Liver (tissue), 9 donors: ENCODE data around the gene MRPL37. TPM values are rescaled to one million over a fixed set of nuclear protein-coding genes. Genes with fewer than 3 reads are reported as not detected.

Experiments used
- DNase-seq: peaks from one replicate; pipeline ENCODE4 v3.0.0-alpha.2; 2017; ENCODE audit warnings: low spot score
- H3K27ac ChIP-seq, 2 donors: one replicate each; pipeline ENCODE4 v1.7.0; 2013; ENCODE audit warnings: inconsistent platforms in 2 of 2, low read length in 2 of 2, control low read depth in 1 of 2, low read depth in 1 of 2, mild to moderate bottlenecking in 1 of 2
- H3K27me3 ChIP-seq, 4 donors: one replicate each; pipeline versions ENCODE4 v1.6.1 to v1.7.0; 2013; ENCODE audit warnings: low read length in 3 of 4, inconsistent platforms in 1 of 4, mild to moderate bottlenecking in 1 of 4, moderate library complexity in 1 of 4; ENCODE audit not compliant: control insufficient read depth in 4 of 4, insufficient read depth in 4 of 4
- H3K36me3 ChIP-seq, 4 donors: one replicate each; pipeline versions ENCODE4 v1.6.1 to v1.7.0; 2013; ENCODE audit warnings: low read length in 3 of 4, mild to moderate bottlenecking in 3 of 4, low read depth in 1 of 4, moderate library complexity in 1 of 4; ENCODE audit not compliant: control insufficient read depth in 4 of 4, insufficient read depth in 3 of 4
- H3K4me1 ChIP-seq, 4 donors: one replicate each; pipeline versions ENCODE4 v1.6.1 to v1.7.0; 2013; ENCODE audit warnings: low read length in 3 of 4, mild to moderate bottlenecking in 3 of 4, moderate library complexity in 1 of 4; ENCODE audit not compliant: control insufficient read depth in 4 of 4, insufficient read depth in 4 of 4
- H3K4me3 ChIP-seq, 3 donors: one replicate each; pipeline versions ENCODE4 v1.6.1 to v1.7.0; 2013; ENCODE audit warnings: low read length in 3 of 3, control low read depth in 1 of 3, low read depth in 1 of 3, mild to moderate bottlenecking in 1 of 3
- H3K9ac ChIP-seq, 2 donors: one replicate each; pipeline ENCODE4 v1.7.0; 2013; ENCODE audit warnings: low read length in 2 of 2, mild to moderate bottlenecking in 2 of 2, moderate library complexity in 2 of 2, control low read depth in 1 of 2, low read depth in 1 of 2
- H3K9me3 ChIP-seq, 4 donors: one replicate each; pipeline versions ENCODE4 v1.6.1 to v1.7.0; 2013; ENCODE audit warnings: low read length in 3 of 4; ENCODE audit not compliant: control insufficient read depth in 4 of 4
- EGR1 ChIP-seq, 2 donors: IDR thresholded peaks; 2 replicates each; pipeline ENCODE4 v1.6.1; 2016 to 2018; ENCODE audit warnings: antibody characterized with exemption in 2 of 2, low read depth in 2 of 2
- FOXA1 ChIP-seq: IDR thresholded peaks from 2 replicates; pipeline ENCODE4 v1.6.1; 2016; ENCODE audit warnings: antibody characterized with exemption
- FOXA2 ChIP-seq: IDR thresholded peaks from 2 replicates; pipeline ENCODE4 v1.6.1; 2016; ENCODE audit warnings: antibody characterized with exemption
- GABPA ChIP-seq, 2 donors: IDR thresholded peaks in 1 of 2; conservative IDR thresholded peaks in 1 of 2; 2 replicates each; pipeline ENCODE4 v1.6.1; 2016; ENCODE audit warnings: antibody characterized with exemption in 2 of 2, mild to moderate bottlenecking in 1 of 2, moderate library complexity in 1 of 2
- HNF4A ChIP-seq, 2 donors: conservative IDR thresholded peaks; 2 replicates each; pipeline ENCODE4 v1.6.1; 2016; ENCODE audit warnings: antibody characterized with exemption in 2 of 2, mild to moderate bottlenecking in 2 of 2
- HNF4G ChIP-seq: IDR thresholded peaks from 2 replicates; pipeline ENCODE4 v1.6.1; 2016; ENCODE audit warnings: antibody characterized with exemption
- JUND ChIP-seq, 2 donors: IDR thresholded peaks; 2 replicates each; pipeline ENCODE4 v1.6.1; 2016; ENCODE audit warnings: antibody characterized with exemption in 2 of 2
- NR2F2 ChIP-seq: IDR thresholded peaks from 2 replicates; pipeline ENCODE4 v1.6.1; 2016; ENCODE audit warnings: antibody characterized with exemption
- RAD21 ChIP-seq, 2 donors: IDR thresholded peaks; 2 replicates each; pipeline ENCODE4 v1.6.1; 2016; ENCODE audit warnings: antibody characterized with exemption in 2 of 2, mild to moderate bottlenecking in 2 of 2
- RXRA ChIP-seq, 2 donors: IDR thresholded peaks; 2 replicates each; pipeline ENCODE4 v1.6.1; 2017 to 2018; ENCODE audit warnings: antibody characterized with exemption in 2 of 2, mild to moderate bottlenecking in 1 of 2
- SP1 ChIP-seq: IDR thresholded peaks from 2 replicates; pipeline ENCODE4 v1.6.1; 2018; ENCODE audit warnings: antibody characterized with exemption, mild to moderate bottlenecking
- TAF1 ChIP-seq: conservative IDR thresholded peaks from 2 replicates; pipeline ENCODE4 v1.6.1; 2016; ENCODE audit warnings: antibody characterized with exemption, mild to moderate bottlenecking
- YY1 ChIP-seq: IDR thresholded peaks from 2 replicates; pipeline ENCODE4 v1.6.1; 2016; ENCODE audit warnings: antibody characterized with exemption, mild to moderate bottlenecking
- WGBS: extraction: QIAGEN DNeasy Blood & Tissue Kit; methylation state at CpG from one replicate; pipeline ENCODE4 v1.1.7; 2013; 5-methylcytosine and 5-hydroxymethylcytosine counted together
- polyA plus RNA-seq, 2 donors: library from polyadenylated mRNA; stranded (reverse) in 1 of 2; unstranded in 1 of 2; fragments of 200-250 nt in 1 of 2; fragments of >200 nt in 1 of 2; fragmentation: Nextera tagmentation in 1 of 2; extraction: Ambion mirVana in 1 of 2; gene quantifications; one replicate each; pipeline versions ENCODE4 v1.2.1 to v1.2.3, GENCODE V29; 2013 to 2015
- total RNA-seq, 2 donors: library from RNA; depleted of rRNA; stranded (reverse); fragments of >200 nt; gene quantifications; one replicate each; pipeline ENCODE4 v1.2.3, GENCODE V29; 2014
- TF ChIP-seq, protein P1 (sequence below): IDR thresholded peaks from 2 replicates; pipeline ENCODE4 v1.6.1; 2016; ENCODE audit warnings: antibody characterized with exemption, mild to moderate bottlenecking
- TF ChIP-seq, protein P2 (sequence below): IDR thresholded peaks from 2 replicates; pipeline ENCODE4 v1.6.1; 2016; ENCODE audit warnings: antibody characterized with exemption
- TF ChIP-seq, protein P3 (sequence below): IDR thresholded peaks from 2 replicates; pipeline ENCODE4 v1.6.1; 2016; ENCODE audit warnings: antibody characterized with exemption
- TF ChIP-seq, protein P4 (sequence below): IDR thresholded peaks from 2 replicates; pipeline ENCODE4 v1.6.1; 2016; ENCODE audit warnings: antibody characterized with exemption
- donor health status: healthy.
- donor health status: healthy.
- donor health status: healthy.
- donor health status: healthy.
- donor health status: healthy.

MRPL37 gene
- total and polyA plus RNA-seq, 4 donors = 34.7 to 114 (median 69.2) TPM

DNA sequence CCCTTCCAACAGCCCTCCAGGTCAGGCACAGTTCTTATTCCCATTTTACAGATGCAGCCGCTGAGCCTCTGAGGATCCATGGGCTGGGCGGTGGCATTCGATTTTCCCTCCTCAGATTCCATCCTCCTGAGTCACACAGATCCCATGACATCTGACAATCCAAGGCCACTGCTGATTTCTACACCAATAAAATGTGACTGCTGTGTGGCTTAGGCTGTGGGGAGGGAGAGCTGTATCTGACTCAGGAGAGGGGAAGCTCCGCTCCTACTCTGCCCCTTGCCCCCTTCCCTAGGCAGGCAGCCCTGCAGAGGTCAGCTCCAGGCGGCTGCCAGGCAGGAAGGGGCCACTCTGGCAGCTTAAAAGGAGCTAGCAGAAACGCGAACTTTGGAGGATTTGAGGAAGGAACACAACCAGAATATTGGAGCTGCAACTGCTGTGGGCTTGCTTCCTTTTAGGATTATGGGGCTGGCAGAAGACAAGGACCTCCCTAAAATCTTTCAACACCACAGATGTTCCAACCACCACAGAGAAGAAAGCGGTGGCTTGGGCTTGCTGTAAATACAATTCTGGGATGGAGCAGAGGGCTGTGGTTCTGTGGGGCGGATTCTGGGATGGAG, 50.0 kb downstream of the MRPL37 start:
- 81% methylated on average over 9 of the region's 9 CpGs for WGBS
- H3K4me3 ChIP-seq = no peak overlapping the region
- no peaks in the 10 kb centered on the region for H3K27me3 ChIP-seq
- no peak for DNase-seq
- peaks cover 0 to 33% (median 4%) of the 10 kb centered on the region in 4 donors for H3K36me3 ChIP-seq
- H3K9me3 ChIP-seq = no peaks in the 10 kb centered on the region
- H3K27ac ChIP-seq = no peak overlapping the region
- TF ChIP-seq RXRA (IDR thresholded peaks at IDR 0.05) (no peak), NR2F2 (no peak), YY1 (no peak), TAF1 (no peak), JUND (IDR thresholded peaks at IDR 0.05) (no peak), FOXA2 (no peak), HNF4G (no peak)
- TF ChIP-seq, protein P1, sequence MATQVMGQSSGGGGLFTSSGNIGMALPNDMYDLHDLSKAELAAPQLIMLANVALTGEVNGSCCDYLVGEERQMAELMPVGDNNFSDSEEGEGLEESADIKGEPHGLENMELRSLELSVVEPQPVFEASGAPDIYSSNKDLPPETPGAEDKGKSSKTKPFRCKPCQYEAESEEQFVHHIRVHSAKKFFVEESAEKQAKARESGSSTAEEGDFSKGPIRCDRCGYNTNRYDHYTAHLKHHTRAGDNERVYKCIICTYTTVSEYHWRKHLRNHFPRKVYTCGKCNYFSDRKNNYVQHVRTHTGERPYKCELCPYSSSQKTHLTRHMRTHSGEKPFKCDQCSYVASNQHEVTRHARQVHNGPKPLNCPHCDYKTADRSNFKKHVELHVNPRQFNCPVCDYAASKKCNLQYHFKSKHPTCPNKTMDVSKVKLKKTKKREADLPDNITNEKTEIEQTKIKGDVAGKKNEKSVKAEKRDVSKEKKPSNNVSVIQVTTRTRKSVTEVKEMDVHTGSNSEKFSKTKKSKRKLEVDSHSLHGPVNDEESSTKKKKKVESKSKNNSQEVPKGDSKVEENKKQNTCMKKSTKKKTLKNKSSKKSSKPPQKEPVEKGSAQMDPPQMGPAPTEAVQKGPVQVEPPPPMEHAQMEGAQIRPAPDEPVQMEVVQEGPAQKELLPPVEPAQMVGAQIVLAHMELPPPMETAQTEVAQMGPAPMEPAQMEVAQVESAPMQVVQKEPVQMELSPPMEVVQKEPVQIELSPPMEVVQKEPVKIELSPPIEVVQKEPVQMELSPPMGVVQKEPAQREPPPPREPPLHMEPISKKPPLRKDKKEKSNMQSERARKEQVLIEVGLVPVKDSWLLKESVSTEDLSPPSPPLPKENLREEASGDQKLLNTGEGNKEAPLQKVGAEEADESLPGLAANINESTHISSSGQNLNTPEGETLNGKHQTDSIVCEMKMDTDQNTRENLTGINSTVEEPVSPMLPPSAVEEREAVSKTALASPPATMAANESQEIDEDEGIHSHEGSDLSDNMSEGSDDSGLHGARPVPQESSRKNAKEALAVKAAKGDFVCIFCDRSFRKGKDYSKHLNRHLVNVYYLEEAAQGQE = no peak
- TF ChIP-seq, protein P2, sequence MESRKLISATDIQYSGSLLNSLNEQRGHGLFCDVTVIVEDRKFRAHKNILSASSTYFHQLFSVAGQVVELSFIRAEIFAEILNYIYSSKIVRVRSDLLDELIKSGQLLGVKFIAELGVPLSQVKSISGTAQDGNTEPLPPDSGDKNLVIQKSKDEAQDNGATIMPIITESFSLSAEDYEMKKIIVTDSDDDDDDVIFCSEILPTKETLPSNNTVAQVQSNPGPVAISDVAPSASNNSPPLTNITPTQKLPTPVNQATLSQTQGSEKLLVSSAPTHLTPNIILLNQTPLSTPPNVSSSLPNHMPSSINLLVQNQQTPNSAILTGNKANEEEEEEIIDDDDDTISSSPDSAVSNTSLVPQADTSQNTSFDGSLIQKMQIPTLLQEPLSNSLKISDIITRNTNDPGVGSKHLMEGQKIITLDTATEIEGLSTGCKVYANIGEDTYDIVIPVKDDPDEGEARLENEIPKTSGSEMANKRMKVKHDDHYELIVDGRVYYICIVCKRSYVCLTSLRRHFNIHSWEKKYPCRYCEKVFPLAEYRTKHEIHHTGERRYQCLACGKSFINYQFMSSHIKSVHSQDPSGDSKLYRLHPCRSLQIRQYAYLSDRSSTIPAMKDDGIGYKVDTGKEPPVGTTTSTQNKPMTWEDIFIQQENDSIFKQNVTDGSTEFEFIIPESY = no peak
- no peaks in the 10 kb centered on the region for H3K4me1 ChIP-seq
- H3K9ac ChIP-seq = no peak overlapping the region

DNA sequence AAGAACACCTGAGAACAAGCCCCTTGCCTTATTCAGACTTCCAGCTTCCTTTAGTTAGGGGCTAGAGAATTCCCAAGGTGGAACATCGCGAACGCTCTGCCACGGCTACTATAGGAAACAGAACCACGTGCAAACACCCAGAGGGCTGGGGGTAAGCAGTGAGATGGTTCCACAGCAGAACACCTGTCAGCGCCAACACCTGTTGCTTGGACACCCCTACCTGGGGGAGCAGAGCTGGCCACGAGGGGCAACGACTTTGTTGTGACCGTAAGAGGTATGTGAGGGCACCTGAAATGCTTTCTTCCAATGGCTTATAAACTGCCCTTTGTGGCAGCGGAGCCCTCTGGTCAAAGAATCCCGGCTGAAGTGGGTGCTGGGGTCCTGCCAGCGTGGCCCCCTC, 50.7 kb downstream of the MRPL37 start:
- Histone ChIP-seq H3K27me3 (no peaks in the 10 kb centered on the region), H3K4me3 (no peak overlapping the region), H3K4me1 (no peaks in the 10 kb centered on the region), H3K27ac (no peak overlapping the region), H3K9me3 (no peaks in the 10 kb centered on the region), H3K9ac (no peak overlapping the region), H3K36me3 (peaks cover 0 to 33% (median 4%) of the 10 kb centered on the region in 4 donors)
- 96% methylated on average over 12 of the region's 12 CpGs for WGBS
- DNase-seq = no peak
- TF ChIP-seq TAF1 (no peak), FOXA2 (no peak), RAD21 (IDR thresholded peaks at IDR 0.05) (no peak), EGR1 (IDR thresholded peaks at IDR 0.05; ENCODE audit: low read depth in 2 of 2) (no peak), FOXA1 (no peak), HNF4A (conservative IDR thresholded peaks at IDR 0.05) (no peak), SP1 (no peak), NR2F2 (no peak), GABPA (IDR thresholded peaks at IDR 0.05 in 1 of 2, conservative IDR thresholded peaks at IDR 0.05 in 1 of 2) (no peak), JUND (IDR thresholded peaks at IDR 0.05) (no peak), HNF4G (no peak), RXRA (IDR thresholded peaks at IDR 0.05) (no peak)
- TF ChIP-seq, protein P2 = no peak
- TF ChIP-seq, protein P3, sequence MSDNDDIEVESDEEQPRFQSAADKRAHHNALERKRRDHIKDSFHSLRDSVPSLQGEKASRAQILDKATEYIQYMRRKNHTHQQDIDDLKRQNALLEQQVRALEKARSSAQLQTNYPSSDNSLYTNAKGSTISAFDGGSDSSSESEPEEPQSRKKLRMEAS = no peak
- TF ChIP-seq, protein P4, sequence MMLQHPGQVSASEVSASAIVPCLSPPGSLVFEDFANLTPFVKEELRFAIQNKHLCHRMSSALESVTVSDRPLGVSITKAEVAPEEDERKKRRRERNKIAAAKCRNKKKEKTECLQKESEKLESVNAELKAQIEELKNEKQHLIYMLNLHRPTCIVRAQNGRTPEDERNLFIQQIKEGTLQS = no peak
